GM12875 (cell line): ENCODE measurements around the gene SCN1B.

ENCODE experiments used
- H3K4me3 ChIP-seq: one replicate; pipeline ENCODE4 v1.5.1; 2011; ENCODE audit warnings: low read depth, low read length, control low read depth
- TF ChIP-seq, protein P1 (sequence below): IDR thresholded peaks from 2 replicates; pipeline ENCODE4 v1.5.1; 2011; ENCODE audit warnings: low read depth, mild to moderate bottlenecking, control low read depth, inconsistent platforms, low read length, moderate library complexity, borderline replicate concordance; ENCODE audit not compliant: insufficient read depth

Gene SCN1B

DNA sequence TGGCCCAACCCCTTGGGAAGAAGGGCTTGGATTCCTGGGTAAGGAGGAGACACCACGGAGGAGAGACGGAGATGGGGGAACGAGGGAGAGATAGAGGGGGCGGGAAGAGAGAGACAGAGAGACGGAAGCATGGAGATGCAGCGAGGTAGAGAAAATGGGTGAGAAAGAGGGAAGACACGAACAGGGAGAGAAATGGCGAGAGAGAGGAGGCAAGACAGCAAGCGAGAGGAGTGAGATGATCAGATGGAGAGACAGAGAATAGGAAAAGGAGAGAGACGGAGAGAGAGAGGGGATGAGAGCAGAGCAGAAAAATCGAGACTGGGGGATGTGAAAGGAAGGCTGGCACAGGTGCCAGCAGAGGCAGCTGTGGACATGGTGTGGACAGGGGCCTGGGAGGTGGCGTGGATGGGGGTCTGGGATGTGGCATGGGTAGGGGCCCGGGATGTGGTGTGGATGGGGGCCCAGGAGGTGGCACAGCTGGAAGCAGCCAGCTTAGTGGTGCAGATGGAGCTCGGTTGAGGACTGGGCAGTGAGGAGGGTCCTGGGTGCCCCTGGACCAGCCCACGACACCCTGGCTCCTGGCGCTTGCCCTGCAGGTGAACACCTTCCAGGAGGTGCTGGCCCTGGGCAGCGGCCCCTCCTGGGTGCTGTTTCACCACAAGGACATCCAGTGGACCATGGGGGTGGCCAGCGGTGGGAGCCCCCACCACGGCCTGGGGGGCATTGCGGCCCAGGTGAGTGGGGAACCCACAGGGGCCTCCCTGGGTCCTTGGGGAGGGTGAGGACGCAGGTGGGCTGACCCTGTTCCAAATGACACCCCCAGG lies 45.1 kb downstream of the SCN1B start:
- H3K4me3 ChIP-seq: no peak overlapping the region
- TF ChIP-seq, protein P1, sequence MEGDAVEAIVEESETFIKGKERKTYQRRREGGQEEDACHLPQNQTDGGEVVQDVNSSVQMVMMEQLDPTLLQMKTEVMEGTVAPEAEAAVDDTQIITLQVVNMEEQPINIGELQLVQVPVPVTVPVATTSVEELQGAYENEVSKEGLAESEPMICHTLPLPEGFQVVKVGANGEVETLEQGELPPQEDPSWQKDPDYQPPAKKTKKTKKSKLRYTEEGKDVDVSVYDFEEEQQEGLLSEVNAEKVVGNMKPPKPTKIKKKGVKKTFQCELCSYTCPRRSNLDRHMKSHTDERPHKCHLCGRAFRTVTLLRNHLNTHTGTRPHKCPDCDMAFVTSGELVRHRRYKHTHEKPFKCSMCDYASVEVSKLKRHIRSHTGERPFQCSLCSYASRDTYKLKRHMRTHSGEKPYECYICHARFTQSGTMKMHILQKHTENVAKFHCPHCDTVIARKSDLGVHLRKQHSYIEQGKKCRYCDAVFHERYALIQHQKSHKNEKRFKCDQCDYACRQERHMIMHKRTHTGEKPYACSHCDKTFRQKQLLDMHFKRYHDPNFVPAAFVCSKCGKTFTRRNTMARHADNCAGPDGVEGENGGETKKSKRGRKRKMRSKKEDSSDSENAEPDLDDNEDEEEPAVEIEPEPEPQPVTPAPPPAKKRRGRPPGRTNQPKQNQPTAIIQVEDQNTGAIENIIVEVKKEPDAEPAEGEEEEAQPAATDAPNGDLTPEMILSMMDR: no peak

DNA sequence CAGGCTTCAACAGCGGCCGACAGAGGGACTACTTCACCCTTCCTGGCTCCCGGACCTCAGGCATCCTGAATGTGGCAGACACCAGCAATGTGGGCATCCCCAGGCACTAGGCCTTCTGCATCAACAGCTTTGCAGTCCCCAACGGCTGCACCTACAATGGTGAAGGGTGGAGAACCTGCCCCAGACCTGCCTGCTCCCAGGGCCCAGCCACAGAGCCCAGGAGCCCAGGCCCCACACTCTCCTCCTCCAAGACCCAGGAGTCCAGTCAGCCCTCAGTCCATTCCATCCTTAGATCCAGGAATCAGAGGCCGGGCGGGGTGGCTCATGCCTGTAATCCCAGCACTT lies 45.7 kb downstream of the SCN1B start:
- H3K4me3 ChIP-seq: no peak overlapping the region
- TF ChIP-seq, protein P1: no peak

DNA sequence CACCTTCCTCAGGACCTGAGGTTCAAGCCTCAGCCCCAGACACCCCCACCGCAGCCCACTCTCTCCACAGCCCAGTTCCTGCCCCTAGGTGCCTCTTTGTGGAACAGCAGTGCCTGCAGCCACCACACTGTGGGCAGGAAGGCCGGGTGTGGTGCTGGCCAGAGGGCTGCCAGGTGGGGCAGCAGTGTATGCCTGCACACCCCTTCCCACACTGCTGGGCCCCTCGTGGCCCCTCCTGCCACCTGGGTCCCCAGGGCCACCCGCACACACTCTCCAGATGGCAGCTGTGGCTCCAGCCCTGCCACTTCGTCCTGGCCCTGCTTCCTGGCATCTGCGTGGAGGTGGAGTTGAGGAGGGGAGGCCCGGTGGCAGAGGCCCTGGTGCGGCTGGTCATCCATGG lies 46.4 kb downstream of the SCN1B start:
- no peak overlapping the region for H3K4me3 ChIP-seq
- TF ChIP-seq, protein P1: no peak

DNA sequence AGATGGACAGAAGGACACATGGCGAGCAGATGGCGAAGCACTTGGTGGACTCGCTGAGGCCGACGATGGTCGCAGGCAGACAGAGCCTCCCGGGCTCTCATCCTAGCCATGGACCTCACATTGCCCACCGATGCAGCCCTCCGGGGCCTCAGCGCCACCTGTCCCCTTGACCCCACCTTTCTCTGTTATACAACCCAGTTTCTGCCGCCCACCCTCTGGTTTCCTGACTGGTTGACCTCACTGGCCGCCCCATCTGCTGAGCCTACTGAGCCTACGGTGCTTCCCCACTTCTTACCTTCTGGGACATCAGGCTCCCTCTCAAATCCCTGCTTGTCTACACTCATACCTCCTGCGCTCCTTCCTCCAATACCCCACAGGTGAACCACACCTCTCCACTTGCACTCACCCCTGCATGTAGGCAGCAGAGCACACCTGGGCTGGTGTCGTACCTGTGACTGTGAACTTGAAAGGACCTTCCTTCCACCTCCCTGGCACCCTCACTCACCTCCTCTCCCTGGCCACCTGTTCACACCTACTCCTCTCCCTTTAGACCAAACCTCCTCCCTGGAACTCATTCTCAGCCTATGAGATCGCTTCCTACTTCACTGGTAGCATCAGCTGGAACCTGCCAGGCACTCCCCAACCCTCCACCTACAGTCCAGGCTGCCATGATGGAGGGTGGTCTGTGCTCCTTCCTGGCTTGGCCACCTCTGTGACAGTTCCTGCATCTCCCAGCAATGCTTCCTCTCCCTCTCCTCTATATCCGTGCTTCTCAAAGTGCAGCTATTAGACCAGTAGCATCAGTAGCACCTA lies 47.3 kb downstream of the SCN1B start:
- H3K4me3 ChIP-seq: no peak overlapping the region
- TF ChIP-seq, protein P1: no peak

DNA sequence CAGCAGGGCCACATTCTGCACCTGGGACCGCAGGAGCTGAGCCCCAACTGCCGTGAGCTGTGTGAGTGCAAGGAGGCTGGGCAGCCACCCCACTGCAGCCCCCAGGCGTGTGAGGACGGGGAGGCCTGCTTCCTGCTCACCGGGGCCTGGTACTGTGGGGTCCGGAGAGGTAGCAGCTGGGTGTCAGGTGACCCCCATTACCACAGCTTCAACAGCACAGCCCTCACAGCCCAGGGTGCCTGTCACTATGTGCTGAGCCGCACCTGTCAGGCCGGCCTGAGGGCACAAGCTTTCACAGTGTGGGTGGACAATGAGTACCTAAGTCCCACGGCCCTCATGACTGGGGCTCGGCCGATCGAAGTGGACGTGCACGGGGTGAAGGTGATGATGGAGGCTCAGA lies 49.6 kb downstream of the SCN1B start:
- TF ChIP-seq, protein P1: no peak
- no peak overlapping the region for H3K4me3 ChIP-seq

DNA sequence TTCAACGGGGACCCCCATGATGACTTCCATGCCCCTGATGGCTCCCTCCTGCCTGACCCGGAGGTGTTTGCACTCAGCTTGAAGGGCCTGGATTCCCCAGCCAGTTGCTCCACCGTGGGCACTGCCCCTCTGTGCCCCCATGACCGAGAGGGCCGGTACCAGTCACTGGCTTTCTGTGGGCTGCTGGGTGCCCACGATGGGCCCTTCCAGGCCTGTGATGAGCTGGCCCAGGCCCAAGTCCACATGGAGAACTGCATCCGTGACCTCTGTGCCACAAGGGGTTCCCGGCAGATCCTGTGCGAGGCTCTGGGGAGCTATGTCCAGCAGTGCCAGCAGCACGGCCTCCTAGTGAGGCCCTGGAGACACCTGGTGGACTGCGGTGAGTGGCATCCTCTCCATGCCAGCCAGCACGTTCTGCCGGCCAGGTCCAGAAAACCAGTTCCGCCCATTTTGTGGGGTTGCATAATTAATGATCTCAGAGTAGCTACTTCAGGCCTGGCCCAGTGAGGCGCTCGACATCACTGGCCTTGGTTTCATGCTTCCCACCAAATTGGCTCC lies 50.4 kb downstream of the SCN1B start:
- H3K4me3 ChIP-seq: no peak overlapping the region
- TF ChIP-seq, protein P1: no peak
